Transverse colon (tissue), 3 donors: ENCODE data around the gene OTULINL.

Source experiments
- CTCF ChIP-seq, 5 experiments: fragments of 200-600 bp in 3 of 5; fragments of 450-650 bp in 2 of 5; sonication (generic) in 3 of 5; IDR thresholded peaks; 1 replicate in 2 of 5; 2 replicates in 3 of 5; pipeline ENCODE4 v1.5.1; 2016 to 2017; ENCODE audit warnings: antibody characterized with exemption in 5 of 5, inconsistent platforms in 3 of 5, mild to moderate bottlenecking in 2 of 5, moderate library complexity in 1 of 5
- EP300 ChIP-seq: sonication (generic); formaldehyde crosslinking; IDR thresholded peaks from one replicate; pipeline ENCODE4 v1.6.1; 2017; ENCODE audit warnings: antibody characterized with exemption, low read depth
- POLR2A ChIP-seq: fragments of 450-650 bp; IDR thresholded peaks from one replicate; pipeline ENCODE4 v1.6.1; 2016; ENCODE audit warnings: antibody characterized with exemption, mild to moderate bottlenecking, moderate library complexity

GRCh38 chr5:14656898-14657297, 75.3 kb downstream of the OTULINL start:
- TF ChIP-seq CTCF (IDR thresholded peaks at IDR 0.05) (no peak), EP300 (no peak), POLR2A (no peak)
